HG03064 (cell line): ENCODE results near the gene MIPOL1.
"Not testable (repeated sequence)": the region's sequence is repeated elsewhere in the genome, so short reads cannot be mapped to it uniquely, and the experiment has no call there.

Experiments
- ATAC-seq: cut with Tn5 transposase; IDR thresholded peaks from one replicate; pipeline ENCODE4 v1.9.1; 2021; ENCODE audit warnings: low read depth; ENCODE audit not compliant: unreplicated experiment

Gene MIPOL1

DNA sequence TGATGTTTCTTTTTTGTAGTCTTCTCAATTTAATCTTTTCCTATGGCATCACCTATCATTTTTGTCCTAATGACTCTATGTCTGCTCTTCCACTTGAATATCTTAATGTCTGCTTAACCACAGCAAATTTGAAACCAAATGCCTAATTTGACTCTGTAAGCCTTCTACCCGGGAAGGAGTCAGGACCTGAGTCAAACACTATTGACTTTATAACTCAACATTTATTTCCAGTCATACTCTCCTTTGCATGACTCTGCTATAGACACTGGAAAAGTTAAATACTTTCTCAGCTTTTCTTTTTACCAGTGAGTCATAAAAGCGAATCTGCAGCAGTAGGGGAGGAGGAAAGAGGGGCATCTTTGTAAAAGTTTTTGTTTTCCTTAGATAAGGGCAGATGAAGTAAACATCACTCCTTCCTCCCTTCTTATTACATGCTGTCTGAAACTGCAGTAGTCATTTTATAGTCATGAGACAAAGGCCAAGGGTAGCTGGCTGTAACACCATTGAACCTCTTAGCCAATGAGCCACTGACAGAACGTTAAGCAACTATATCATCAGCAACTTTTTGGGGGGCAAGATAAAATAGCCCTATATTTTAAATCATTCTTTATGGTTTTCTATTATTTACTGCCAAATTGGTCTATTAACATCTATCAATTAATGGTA is 179.3 kb downstream of the MIPOL1 start:
- ATAC-seq: no peak

DNA sequence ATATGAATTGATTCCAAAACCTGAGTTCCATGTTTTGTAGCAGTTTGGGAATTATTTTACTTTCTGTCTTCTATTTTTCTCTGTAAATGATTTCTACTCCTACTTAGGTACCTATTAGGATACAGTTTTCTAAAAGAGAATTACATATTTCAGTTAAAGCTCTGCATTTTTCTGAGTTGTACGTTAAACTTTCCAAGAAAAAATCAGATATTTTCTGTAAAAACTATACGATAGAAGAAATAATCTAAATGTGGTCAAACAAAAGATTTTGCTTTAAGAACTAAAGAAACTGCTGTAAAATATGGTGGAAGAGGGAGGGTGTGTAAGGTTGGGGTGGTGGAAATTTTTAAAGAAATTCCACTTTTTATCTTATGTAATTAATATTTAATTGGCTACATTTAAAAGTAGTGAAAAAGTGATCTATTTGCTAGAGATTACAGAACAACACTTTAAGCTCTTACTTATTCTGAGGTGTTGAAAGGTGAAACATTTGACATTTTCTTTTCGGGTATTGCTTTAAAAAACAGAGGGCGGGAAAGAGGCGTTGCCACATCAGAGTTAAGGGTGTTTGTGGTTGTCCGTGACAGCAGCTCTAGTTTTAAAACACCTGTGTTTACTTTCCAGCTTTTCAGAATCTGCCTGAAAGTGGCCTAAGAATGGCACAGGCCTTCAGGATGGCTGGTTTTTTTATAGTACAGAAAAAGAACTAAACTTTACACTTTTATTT is 187.3 kb downstream of the MIPOL1 start:
- no peak for ATAC-seq

GRCh38 chr14:37397157-37397940 is 199.6 kb downstream of the MIPOL1 start:
- ATAC-seq: not testable (repeated sequence)

GRCh38 chr14:37397941-37398215 is 200.1 kb downstream of the MIPOL1 start:
- ATAC-seq: no peak

DNA sequence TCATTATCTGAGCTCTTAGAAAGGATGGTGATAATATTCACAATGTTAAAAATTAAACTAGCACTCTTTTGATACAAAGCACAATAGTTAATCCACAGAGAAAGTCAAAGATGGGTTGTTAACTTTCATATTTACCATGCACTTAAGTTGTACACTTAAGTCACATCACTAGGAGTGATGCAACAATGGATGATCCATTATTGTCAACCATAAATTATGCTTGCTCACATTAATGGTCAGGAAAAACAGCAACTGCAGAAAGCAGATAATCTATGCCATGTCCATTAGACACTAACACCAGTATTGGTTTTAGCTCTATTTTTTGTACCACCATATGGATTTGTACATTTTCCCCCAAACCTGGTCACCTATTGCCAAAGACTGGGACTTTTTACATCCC is 201.8 kb downstream of the MIPOL1 start:
- no peak for ATAC-seq

DNA sequence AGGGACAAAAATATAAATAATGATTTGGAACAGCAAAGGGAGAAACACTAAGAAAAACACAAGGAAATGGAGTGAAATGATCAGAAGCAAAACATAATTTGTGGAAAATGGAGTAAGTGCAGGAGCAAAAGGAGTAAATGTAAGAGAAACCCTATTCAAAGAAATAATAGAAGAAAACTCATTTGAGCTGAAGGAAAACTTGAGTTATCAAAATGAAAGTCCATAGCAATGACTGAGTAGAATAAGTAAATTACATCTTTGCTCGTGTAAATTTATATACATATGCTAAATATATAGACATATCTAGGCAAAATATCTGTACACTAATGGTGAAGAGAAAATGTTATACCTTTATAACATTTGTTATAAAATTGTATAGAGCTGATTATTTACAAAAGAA is 203.4 kb downstream of the MIPOL1 start:
- ATAC-seq: no peak

GRCh38 chr14:37403626-37404025 is 205.9 kb downstream of the MIPOL1 start:
- no peak for ATAC-seq

DNA sequence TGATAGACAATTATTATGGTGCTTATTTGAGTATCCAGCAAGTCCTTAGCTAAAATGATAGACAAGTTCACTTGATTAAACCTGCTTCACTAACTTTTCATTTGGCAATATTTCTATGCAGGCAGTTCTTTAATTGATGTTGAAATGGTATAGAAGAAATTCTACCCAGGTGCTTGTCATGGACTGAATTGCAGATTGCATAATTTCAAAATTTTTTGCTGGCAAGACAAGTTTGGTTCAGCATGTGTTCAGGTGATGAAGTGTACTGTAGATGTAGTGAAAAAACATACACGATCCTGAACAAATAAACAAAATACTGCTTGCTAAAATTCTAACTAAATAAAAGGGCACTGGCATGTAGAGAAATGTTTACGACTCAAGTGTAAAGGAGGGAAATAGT is 208.4 kb downstream of the MIPOL1 start:
- ATAC-seq: no peak

DNA sequence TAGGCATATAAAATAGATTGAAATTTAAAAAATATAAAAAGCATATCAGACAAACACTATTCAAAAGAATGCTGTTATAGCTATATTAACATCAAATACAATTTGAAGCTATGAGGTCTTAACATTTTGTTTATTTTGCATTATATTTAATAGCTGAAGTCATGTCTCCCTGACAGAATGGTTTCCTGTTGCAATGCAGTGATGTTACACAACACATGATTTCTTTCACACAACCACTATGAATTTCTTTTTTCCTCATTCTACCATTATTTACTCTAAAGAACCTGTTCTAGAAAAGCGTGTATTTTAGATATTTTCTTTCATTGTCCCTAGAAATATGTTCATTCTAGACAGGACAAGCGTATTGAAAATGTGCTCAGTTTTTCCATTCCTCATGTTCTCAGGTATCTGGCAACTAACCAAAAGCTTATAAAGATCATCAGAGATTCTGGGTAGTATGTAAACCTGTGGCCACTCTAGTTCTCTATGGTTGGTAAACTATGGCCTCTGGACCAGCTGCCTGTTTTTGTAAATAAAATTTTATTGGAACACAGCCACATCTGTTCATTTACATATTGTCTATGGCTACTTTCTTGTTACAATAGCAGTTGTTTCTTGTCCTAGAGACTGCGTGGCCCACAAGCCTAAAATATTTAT is 213.5 kb downstream of the MIPOL1 start:
- no peak for ATAC-seq

- no peak for ATAC-seq
These were observed 215.3 kb downstream of the MIPOL1 start for GRCh38 chr14:37413050-37413449.

DNA sequence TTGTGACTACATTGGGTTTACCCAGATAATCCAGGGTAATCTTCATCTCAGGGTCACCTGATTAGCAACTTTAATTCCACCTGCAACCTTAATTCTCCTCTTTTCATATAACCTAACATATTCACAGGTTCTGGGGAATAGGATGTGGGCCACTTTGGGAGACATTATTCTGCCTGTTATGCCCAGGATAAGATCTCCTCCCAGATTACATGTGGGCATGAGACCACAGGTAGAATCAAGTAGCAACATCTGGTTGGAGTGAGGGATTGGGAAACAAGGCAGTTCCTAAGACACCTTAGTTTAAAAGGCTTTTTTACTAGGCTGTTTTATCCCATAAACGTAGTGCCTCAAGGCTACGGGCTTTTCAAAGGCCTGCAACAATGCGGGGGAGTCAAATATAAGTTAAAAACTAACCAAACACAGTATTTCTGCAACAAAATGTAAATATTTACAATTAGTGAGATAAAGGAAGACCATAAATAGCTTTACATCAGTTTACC is 215.8 kb downstream of the MIPOL1 start:
- no peak for ATAC-seq

DNA sequence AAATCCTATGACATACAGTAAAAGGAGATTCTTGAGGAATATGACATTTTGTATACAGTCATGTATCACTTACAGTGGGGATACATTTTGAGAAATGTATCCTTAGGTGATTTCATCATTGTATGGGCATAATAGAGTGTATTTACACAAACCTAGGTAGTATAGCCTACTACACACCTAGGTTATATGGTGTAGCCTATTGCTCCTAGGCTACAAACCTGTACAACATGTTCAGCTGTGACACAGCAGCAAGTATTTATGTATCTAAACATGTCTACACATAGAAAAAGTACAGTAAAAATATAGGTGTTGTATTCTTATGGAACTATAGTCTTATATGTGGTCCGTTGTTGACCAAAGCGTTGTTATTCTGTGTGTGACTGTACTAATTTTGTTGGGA is 218.5 kb downstream of the MIPOL1 start:
- ATAC-seq: no peak

- no peak for ATAC-seq
These were observed 219.4 kb downstream of the MIPOL1 start for GRCh38 chr14:37417151-37417550.

DNA sequence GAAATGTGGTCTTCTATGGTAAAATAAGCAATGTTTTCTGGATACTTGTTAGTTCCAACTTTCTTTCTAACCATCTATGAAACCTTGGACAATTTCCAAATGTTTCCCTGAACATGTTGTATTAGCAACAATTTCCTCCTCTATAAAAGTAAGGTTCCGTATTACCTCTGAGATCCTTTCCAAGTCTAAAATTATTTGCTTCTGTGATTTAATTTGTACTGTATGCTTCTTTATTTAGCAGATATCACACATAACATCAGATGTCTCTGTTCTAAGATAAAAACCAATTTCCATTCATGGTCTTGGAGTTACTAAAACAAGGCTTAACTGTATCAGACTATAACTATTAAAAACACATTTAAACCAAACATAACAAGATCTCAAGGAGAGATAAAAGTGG is 220.1 kb downstream of the MIPOL1 start:
- ATAC-seq: no peak

GRCh38 chr14:37420622-37421021 is 222.9 kb downstream of the MIPOL1 start:
- ATAC-seq: no peak

DNA sequence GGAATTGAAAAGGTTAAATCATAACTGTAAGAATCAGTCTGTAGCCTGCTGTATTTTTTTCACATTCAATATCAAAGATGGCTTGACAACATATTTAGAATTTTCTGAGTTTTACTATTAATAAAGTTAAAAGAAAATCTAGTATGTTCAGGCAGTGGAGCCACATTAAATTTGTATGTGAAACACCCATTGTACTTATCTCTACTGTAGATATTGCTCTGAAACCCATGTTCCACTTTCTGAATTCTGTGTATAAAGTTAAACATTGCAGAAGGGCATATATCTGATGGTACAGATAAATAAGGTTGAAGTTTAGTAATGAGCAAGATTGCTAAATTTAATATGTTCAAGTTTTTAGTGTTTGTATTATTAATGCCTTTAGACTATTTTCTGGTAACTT is 224.6 kb downstream of the MIPOL1 start:
- ATAC-seq: no peak

- ATAC-seq: no peak
These were observed 225.0 kb downstream of the MIPOL1 start for GRCh38 chr14:37422748-37423147.

DNA sequence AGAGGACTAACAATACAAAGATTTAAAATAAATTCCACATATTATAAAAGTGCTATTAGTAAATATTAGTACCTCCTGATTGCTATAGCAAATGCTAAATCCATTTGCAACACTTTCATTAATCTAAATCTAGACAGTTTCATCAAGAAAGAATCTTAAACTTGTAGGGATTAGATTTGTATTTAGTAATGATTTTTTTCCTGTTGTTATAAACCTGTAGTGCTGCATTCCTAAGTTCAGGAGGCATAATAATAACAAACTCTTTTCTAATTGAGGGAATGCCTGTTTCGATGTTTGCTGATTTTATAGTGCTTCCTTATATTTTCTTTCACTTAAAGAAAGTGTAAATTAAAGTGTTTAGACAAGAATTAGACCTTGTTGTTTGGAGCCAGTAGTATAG is 231.2 kb downstream of the MIPOL1 start:
- no peak for ATAC-seq

DNA sequence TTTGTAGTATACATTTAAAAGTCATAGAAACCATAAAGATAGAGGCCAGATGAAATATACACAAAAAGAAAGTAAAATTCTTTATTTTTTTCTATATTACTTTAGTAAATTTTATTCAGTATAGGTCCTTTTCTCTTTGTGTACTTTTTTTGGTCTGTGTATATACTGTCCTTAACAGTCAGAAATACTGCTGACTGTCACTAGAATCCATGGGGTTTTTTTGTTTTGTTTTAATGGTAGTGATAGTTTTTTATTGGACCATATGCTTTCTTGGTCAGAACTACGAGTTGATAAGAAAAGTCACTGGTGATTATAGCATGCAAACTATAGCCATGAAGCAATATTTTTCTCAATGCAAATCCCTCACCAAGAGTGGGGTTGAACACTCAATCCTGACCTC is 231.9 kb downstream of the MIPOL1 start:
- ATAC-seq: no peak

- ATAC-seq: no peak
These were observed 237.1 kb downstream of the MIPOL1 start for GRCh38 chr14:37434867-37435266.

GRCh38 chr14:37436519-37436918 is 238.8 kb downstream of the MIPOL1 start:
- no peak for ATAC-seq
